NCI-H510A treated with DMSO at 0.1 percent for 48 hours (cell line): Measurements from ENCODE around the gene ANO10.
"Not testable (repeated sequence)": the region's sequence is repeated elsewhere in the genome, so short reads cannot be mapped to it uniquely, and the experiment has no call there.

Source experiments
- DNase-seq: peaks from one replicate; lab custom pipeline; 2025; lab: John Stamatoyannopoulos, UW

The ANO10 gene, protein sequence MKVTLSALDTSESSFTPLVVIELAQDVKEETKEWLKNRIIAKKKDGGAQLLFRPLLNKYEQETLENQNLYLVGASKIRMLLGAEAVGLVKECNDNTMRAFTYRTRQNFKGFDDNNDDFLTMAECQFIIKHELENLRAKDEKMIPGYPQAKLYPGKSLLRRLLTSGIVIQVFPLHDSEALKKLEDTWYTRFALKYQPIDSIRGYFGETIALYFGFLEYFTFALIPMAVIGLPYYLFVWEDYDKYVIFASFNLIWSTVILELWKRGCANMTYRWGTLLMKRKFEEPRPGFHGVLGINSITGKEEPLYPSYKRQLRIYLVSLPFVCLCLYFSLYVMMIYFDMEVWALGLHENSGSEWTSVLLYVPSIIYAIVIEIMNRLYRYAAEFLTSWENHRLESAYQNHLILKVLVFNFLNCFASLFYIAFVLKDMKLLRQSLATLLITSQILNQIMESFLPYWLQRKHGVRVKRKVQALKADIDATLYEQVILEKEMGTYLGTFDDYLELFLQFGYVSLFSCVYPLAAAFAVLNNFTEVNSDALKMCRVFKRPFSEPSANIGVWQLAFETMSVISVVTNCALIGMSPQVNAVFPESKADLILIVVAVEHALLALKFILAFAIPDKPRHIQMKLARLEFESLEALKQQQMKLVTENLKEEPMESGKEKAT

DNA sequence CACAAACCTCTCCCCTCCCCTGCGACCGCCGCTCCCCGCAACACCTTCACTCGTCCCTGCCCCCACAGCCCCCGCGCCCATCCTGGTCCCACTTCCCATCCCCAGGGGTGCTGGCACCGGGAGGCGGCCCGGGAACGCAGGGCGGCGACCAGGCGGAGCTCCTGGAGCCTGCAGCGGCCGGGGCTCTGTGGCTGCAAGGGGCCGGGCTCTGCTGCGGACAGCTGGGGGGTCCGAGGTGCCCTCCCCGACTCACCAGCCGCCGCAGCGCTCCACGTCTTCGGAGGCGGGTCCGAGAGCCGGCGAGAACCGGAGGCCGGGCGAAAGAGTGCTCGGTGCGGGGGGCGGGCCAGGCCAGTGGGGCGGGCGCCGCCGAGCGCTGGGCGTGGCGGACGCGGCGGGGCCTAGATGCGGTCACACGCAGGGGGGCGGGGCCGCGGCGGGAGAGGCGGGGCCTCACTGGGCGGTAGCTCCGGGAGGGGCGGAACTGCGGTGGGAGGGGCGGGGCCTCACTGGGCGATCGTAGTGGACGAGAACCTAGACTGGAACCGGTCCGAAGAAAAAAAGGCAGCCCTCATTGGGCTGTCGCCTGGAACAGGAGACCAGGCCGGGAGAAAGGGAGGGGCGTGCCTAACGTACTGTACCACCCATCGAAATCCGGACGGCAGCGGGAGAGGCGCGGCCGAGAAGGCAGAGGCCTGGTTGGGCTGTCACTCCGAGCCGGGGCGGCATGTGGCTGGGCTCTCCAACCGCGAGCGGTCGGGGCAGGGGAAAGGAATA is at the start of gene ANO10:
Gene ANO10, minus strand, starts transcription at position 356 of the 777 bp plus-strand sequence. CDS start 16,159 bp downstream, outside the sequence.
- peak; percentile 90 for DNase-seq

DNA sequence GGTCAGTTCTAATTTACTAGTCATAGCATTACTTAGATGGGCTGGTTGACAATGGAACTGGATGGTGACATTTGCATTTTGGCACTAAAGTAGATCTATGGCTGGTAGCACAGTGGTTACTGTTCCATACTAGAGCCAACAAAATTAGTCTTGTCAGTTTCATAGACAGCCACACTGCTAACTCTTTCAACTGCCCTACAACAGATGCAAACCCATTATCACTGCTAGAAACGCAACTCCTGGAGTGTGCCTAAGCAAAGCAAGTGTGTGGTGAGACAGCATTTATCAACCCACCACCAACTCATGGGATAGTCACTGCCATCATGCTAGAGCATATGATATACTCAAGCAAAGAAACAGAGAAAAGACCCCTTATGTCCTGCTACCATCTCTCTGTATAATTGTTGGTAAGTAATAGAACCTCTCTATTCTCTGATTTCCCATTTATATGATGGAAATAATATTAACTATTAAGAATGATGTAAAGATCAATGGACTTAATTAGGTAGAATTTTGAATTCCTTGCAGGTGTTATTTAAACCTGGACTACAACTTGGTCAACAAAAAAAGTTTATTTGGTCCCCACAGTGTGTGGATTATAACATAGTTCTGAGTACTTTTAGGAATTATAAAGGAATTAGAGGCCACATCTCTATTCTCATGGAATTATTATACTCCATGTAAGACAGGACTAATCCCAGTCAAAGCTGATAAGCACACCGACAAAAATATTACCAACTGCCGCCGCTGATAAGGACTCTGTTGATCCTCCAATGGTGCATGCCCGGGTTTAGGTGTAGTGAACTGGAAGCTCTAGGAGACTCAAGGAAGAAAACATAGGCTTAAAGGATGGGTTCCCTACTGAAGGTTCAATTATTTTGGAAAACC is 49.1 kb upstream of the ANO10 start:
- no peak for DNase-seq

DNA sequence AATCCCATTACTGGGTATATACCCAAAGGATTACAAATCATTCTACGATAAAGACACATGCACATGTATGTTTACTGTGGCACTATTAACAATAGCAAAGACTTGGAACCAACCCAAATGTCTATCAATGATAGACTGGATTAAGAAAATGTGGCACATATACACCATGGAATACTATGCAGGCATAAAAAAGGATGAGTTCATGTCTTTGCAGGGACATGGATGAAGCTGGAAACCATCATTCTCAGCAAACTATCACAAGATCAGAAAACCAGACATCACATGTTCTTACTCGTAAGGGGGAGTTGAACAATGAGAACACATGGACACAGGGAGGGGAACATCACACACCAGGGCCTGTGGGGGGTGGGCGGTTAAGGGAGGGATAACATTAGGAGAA is 43.2 kb upstream of the ANO10 start:
- DNase-seq: not testable (repeated sequence)

DNA sequence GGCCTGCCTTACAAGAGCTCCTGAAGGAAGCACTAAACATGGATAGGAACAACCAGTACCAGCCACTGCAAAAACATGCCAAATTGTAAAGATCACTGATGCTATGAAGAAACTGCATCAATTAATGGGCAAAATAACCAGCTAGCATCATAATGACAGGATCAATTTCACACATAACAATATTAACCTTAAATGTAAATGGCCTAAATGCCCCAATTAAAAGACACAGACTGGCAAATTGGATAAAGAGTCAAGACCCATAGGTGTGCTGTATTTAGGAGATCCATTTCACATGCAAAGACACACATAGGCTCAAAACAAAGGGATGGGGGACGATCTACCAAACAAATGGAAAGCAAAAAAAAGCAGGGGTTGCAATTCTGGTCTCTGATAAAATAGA is 39.6 kb upstream of the ANO10 start:
- DNase-seq: not testable (repeated sequence)

DNA sequence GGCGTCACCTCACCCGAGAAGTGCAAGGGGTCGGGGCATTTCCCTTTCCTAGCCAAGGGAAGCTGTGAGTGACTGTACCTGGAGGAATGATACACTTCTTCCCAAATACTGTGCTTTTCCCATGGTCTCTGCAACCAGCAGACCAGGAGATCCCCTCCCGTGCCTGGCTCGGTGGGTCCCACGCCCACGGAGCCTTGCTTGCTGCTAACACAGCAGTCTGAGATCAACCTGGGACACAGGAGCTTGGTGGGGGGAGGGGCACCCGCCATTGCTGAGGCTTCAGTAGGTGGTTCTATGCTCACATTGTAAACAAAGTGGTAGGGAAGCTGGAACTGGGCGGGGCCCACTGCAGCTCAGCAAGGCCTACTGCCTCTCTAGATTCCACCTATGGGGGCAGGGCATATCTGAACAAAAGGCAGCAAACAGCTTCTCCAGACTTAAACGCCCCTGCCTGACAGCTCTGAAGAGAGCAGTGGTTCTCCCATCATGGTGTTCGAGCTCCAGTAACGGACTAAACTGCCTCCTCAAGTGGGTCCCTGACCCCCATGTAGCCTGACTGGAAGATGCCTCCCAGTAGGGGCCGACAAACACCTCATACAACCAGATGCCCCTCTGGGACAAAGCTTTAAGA is 37.6 kb upstream of the ANO10 start:
- DNase-seq: no peak

DNA sequence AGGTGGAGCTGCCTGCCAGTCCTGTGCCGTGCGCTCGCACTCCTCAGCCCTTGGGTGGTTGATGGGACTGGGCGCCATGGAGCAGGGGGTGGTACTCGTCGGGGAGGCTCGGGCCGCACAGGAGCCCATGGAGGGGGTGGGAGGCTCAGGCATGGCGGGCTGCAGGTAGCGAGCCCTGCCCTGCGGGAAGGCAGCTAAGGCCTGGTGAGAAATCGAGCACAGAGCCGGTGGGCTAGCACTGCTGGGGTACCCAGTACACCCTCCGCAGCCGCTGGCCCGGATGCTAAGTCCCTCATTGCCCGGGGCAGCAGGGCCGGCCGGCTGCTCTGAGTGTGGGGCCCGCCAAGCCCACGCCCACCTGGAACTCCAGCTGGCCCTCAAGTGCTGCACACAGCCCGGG is 34.6 kb upstream of the ANO10 start:
- not testable (repeated sequence) for DNase-seq

DNA sequence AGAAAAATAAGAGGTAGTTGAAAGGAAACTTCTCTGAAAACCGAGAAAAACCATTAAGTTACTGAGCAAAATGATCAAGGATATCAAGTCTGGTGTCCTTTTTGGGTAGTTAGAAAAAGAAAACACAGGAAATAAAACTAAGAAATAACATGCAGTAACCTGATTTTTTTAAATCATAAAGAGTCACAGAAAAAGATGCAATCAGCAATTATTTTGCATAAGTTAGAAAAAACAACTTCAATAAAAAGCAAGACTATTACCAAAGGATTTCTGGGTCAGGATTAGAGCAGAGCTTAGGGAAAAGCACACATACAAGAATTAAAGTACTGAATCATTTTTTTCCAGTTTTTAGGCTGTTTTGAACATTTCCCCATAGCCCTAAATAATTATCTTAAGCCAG is 28.5 kb upstream of the ANO10 start:
- no peak for DNase-seq

DNA sequence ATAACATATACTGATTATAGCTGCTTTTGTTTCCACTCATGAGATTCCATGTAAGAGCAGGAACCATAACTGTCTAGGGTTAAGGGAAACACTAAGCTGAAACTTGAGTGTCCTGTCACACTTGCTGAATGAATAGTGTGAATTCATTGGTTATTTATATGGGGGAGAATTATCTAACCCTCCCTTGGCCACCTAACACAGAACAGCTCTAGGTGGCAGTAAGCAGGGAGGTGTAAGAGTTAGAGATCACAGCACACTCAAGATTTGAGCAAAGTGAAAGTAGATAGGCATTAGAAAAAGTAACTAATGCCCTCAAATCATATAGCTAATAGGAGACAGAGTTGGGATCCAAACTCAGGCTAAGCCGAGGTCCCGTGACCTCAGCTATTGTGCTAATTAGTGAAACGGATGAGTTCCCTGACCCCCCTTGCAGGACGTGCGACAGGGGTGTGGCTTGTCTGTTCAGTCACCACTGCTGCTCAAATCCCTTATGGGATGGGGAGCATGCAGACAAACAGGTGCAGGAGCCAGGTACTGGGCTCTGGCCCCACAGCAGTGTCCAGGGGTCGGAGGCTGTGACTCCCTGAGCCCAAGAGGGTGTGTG is 27.7 kb upstream of the ANO10 start:
- no peak for DNase-seq

DNA sequence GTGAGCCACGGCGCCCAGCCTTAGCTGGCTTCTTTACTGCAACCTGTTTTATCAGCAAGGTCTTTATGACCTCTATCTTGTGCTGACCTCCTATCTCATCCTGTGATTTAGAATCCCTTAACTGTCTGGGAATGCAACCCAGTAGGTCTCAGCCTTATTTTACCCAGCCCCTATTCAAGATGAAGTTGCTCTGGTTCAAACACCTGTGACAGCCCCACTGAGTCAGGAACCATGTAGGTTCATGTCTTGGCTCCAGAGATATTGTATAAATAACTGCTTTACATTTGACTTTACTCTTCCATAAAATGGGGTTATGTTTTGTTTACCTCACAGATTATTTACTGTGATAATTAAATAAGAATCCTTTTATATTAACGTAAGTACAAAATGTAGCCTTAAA is 27.1 kb upstream of the ANO10 start:
- DNase-seq: no peak

DNA sequence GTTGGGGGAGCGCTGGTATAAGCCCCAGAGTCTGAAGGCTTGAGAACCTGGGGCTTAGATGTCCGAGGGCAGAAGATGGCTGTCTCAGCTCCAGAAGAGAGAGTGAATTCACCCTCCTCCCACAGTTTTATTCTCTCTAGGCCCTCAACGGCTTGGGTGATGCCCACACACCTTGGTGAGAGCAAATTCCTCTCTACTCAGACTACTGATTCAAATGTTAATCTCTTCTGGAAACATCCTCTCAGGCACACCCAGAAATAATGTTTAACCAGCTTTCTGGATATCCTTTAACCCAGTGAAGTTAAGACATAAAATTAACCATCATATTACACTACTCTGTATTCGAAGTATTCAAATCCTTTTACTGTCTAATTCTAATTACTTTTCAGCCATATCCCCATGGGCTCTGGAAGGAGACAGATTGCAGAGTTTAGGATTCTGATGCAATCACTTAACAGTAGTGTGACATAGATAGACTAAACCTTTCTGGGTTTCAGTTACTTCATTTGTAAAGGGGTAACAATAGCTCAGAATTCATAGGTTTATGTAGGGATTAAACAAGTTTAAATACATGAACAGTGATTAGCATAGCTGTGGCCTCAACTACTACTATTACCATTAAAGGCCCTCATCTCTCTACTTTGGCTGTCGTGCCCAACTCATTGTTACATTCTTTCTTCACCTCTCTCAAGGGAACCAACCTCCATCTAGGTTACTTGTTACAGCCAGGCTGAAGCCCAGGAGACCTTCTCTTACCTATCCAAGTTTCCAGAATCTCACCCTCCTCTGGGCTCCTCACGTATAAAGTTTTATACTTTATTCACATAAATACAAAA is 25.7 kb upstream of the ANO10 start:
- no peak for DNase-seq

DNA sequence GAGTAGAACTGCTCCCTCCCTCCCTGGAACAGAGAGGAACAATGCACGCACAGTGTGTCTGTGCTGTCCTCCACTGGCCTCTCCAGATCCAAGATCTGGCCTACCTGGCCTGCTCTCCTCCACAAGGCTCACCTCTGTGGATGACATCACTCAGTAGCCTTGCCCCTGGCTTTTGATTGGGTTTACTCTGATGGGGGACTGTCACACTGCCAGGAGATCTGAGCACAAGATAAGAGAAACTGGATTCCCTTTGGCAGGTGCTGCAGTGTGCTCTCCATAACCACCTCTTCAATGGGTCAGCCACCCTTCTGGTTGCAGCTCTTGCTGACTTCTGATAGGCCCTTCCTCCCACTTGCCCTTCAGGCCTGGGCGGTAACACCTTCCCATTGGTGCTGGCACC is 22.6 kb upstream of the ANO10 start:
- no peak for DNase-seq

DNA sequence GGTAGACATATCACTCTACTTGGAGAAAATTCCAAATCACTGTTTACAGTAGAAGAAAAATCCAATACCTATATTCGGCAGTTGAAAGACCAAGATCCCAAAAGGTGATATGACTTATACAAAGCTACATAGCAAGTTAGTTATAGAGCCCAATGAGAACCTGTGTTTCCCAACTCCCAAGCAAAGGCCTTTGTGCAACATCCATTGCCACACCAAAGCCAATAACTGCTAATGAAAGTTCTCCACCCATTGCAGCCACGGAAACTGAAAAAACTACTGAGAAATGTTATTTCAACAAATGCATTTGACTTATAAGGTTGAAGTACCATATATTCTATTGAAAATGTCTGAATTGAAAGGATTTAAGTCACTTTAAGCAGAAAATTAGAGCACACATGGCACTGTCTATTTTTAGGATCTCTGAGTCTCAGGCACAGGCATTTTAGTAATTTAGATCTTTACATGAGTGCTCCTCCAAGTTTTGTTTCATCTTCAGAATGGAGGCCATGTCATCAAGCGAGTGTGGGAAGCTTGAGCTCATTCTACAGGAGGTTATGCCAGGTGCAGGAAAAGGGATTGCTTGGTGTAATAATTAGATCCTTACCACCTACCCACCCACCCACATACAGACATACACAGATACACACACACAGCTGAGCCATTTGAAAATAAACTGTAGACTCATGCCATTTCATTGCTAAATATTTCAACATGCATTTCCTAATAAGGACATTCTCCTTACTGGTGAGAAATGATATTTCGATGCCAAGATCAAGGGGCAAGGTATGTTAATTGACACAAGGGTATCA is 19.7 kb upstream of the ANO10 start:
- no peak for DNase-seq

DNA sequence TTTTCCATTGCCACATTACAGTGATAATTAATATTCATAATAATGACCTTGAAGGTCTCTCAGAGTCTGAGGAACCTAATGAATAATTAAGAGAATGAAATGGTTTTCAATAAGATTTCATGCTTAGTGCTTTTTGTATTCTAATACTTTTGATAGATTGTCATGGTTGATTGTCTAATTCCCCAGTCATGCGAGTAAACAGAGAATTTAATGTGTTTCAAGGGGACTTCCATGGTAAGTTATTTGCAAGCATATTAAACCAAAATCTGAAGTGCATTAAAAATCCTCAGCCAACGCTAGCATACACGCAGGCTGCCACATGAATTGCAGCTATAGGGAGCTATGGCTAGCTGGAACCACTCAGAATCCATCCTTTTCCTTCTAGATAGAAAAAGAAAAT is 18.9 kb upstream of the ANO10 start:
- DNase-seq: no peak

DNA sequence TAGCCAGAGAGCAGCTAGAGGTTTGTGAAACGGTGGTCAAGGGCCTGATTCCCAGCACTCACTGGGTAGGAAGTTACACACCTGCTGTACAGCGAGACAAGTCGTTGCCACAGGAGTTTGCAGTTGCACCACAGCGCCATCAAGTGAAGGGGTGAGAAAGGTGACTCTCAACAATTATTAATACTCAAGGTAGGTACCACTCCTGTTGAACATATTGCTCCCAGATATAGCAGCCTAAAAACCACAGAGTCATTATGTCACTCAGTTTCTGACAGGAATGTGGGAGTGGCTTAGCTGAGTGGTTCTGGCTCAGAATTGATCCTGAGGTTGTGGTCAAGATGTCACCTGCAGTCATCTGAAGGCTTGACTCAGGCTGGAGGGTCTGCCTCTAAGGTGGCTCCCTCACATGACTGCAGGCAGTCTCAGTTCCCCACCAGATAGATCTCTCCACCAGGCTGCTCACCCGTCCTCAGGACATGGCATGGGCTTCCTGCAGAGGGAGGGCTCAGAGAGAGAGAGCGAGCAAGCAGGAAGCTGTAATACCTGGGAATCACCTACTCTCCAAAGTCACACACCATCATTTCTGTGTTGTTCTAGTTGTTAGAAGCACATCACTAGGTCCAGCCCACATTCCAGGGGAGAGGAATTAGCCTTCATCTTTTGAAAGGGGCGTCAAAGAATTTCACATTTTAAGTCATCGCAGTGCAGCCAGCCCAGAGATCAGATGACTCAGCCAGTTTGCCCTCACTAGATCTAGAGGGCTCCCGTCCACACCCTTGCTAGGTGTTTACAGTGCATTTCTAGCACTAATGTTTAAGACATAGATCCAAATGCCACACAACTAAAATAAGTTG is 17.0 kb upstream of the ANO10 start:
- DNase-seq: peak; percentile 4

DNA sequence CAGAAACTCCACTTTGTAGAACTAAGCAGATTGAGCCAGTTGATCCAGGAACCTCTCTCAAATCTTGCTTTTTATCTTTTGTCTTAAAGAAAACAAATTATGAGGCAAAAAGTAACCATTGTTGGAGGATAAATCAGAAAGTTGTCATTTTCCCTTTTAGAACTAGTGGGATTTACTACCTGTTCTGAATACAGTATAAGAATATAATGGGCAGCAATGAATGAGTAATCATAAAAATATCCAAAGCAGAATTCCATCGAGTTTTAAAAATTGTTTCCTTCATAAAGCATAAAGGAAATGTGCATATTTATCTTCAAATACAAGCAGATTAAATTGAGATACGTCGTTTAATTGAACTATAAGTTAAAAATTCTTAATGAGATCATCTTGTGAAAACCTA is 15.9 kb upstream of the ANO10 start:
- DNase-seq: no peak

DNA sequence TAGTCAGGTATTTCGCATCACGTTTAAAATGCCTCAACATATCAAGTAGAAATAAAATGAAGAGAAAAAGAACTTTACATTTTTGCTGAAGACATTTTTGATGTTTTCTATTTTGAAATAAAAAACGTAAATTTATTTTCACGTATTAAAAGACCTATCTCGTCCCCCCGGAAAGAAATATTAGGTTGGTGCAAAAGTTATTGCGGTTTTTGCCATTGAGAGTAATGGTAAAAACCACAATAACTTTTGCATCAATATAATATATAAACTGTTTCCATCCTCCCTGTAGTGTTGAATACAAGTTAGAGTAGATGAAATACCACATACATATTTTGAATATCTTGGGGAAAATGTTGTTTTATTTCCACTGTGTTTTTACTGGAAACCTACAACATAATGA is 11.2 kb upstream of the ANO10 start:
- DNase-seq: no peak

DNA sequence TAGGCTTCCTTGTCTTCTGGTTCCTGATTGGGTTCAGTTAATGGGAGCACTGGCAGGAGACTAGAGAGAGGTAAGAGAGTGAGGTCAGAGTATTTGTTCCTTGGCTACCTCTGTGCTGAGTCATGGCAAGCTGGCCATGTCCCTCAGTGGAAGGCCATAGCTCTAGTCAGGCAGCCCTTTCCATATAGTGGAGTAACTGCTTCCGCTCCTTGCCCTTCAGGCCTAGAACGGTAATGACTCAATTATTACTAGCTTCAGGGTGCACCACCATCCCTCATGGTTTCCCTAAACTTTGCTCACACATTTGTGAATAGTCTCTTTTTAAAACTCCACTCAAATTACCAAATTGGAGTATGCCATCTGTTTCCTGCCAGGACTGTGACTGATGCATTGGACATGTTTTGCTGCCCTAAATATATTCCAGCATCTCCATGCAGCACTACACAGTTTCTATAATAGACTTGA is 10.5 kb upstream of the ANO10 start:
- DNase-seq: no peak

DNA sequence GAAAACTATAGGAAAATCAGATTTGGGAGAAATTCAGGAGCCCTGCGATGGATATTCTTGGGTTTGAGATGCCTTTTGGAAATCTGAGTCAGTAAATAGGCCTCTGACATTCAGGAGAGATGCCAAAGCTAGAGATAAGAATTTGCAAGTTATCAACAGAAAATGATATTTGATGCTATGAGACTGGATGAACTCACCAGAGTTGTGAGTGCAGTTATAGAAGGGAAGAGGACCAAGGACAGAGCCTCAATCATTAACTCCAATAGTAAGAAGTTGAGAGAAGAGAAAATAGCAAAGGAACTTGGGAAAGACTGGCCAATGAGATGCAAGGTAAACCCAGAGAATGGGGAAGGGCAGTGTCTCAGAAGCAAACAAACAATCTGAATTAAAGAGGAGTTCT is 7.9 kb upstream of the ANO10 start:
- no peak for DNase-seq
